ENCODE measurements around the gene CD40LG. TPM values are rescaled to one million over a fixed set of nuclear protein-coding genes. Genes with fewer than 3 reads are reported as not detected.

Gene CD40LG
- total and polyA plus RNA-seq, 5 donors = 0.24 to 0.46 TPM; not detected in 3

DNA sequence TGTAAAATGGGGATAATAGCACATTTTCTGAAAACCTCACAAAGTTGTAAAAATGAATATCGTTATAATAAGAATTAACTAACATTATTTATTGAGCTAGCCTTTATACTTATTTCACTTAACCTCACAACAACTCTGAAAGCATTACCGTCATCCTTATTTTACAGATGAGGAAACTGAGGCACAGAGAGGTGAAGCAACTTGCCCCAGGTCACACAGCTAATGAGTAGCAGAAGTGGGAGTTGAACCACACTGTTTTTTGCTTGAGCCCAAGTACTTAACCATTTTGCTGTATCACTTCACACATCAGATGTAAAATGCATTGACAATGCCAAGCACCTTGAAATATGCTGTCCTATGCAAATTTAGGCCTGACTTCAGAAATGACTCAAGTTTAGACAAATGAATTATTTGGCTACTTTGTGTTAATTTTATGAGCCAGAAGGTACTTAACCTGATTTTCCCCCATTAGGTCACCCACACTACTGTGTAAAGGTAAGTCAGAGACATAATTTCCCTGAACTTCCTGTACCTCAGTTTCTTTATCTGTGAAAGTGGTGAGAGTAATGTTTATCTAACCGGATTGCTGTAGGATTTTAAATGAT is 23.1 kb downstream of the CD40LG start:
- ATAC-seq = no peak
- intact Hi-C loops (cut with DNase I) = no loop called here
- H3K9me3 ChIP-seq (ENCODE audit: control insufficient read depth, low read length) = no peaks in the 10 kb centered on the region
- DNase-seq = no peak
- H3K27me3 ChIP-seq (ENCODE audit: control insufficient read depth, insufficient read depth) = no peaks in the 10 kb centered on the region
- no peaks in the 10 kb centered on the region for H3K4me1 ChIP-seq (ENCODE audit: control insufficient read depth, insufficient read depth, low read length)
- H3K4me3 ChIP-seq (ENCODE audit: low read length) = no peak overlapping the region
- WGBS = 96% methylated on average over 3 of the region's 3 CpGs
- no peak overlapping the region for H3K27ac ChIP-seq (ENCODE audit: low read length)

DNA sequence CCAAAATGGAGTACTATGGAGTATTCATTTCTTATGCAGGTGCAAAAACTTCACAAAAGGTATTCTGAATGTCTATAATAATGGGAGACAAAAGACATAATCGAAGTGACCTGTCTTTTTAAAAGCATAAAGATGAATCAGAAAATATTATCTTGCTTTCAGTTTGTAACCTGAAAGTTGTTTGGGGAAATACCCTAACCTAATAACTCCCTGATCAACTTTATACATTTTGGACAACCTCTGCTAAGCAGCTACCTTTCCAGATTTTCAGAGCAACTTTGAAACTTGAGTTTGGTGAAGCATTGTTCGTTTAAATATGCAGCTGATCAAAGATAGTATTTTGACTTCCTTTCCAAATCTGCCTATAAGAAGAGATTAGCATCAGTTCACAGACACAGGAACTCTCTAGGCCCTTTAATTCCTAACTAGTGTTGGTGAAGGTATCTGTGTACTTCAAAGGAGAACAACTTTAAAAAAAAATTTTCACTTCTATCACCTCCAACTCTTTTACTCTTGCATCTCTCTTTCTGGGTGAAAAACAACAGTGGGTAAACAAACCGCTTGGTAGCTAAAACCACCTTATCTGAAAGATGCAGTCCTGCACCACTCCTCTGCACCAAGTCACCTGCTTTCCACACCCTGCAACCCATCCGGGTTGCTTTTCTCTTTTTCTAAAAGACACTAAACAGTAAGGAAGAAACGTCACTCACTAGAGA is 26.5 kb downstream of the CD40LG start:
- Histone ChIP-seq H3K27ac (ENCODE audit: low read length) (no peak overlapping the region), H3K4me3 (ENCODE audit: low read length) (no peak overlapping the region), H3K27me3 (ENCODE audit: control insufficient read depth, insufficient read depth) (no peaks in the 10 kb centered on the region), H3K4me1 (ENCODE audit: control insufficient read depth, insufficient read depth, low read length) (no peaks in the 10 kb centered on the region), H3K9me3 (ENCODE audit: control insufficient read depth, low read length) (no peaks in the 10 kb centered on the region)
- intact Hi-C loops (cut with DNase I) = no loop called here
- DNase-seq (no peak), ATAC-seq (no peak)
- WGBS = 76% methylated on average over 5 of the region's 5 CpGs

GRCh38 chrX:136679531-136679930 is 31.6 kb downstream of the CD40LG start:
- Histone ChIP-seq H3K4me1 (ENCODE audit: control insufficient read depth, insufficient read depth, low read length) (no peaks in the 10 kb centered on the region), H3K27me3 (ENCODE audit: control insufficient read depth, insufficient read depth) (no peaks in the 10 kb centered on the region), H3K27ac (ENCODE audit: low read length) (no peak overlapping the region), H3K9me3 (ENCODE audit: control insufficient read depth, low read length) (no peaks in the 10 kb centered on the region), H3K4me3 (ENCODE audit: low read length) (no peak overlapping the region)
- ATAC-seq (no peak), DNase-seq (no peak)
- 74% methylated on average over 6 of the region's 6 CpGs for WGBS
- intact Hi-C loops (cut with DNase I) = no loop called here

GRCh38 chrX:136684120-136684519 is 36.2 kb downstream of the CD40LG start:
- no peak overlapping the region for H3K4me3 ChIP-seq (ENCODE audit: low read length)
- WGBS = 88% methylated on average over 5 of the region's 5 CpGs
- ATAC-seq = no peak
- no peaks in the 10 kb centered on the region for H3K27me3 ChIP-seq (ENCODE audit: control insufficient read depth, insufficient read depth)
- no peak for DNase-seq
- H3K27ac ChIP-seq (ENCODE audit: low read length) = no peak overlapping the region
- no peaks in the 10 kb centered on the region for H3K9me3 ChIP-seq (ENCODE audit: control insufficient read depth, low read length)
- intact Hi-C loops (cut with DNase I) = no loop called here
- no peaks in the 10 kb centered on the region for H3K4me1 ChIP-seq (ENCODE audit: control insufficient read depth, insufficient read depth, low read length)

DNA sequence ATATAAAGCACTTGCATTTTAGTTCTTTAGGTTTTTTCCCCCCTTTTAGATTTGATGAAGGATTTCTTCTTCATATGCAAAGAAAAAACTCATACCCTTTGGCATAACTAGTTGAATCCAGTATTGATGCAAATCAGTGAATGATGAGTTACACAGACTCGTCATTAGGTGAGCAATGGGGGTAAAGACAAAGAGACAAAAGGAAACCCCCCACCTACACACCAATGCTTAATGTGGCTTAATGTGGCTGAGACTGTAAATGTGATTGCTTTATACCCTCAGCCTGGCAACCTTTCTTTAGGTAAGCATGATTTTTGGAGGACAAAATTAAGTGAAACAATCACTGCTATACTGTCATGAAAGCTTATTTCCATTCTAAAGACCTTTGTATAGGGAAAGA is 39.5 kb downstream of the CD40LG start:
- H3K27me3 ChIP-seq (ENCODE audit: control insufficient read depth, insufficient read depth) = no peaks in the 10 kb centered on the region
- ATAC-seq (no peak), DNase-seq (no peak)
- 91% methylated on average over 1 of the region's 1 CpG for WGBS
- H3K4me3 ChIP-seq (ENCODE audit: low read length) = no peak overlapping the region
- no peaks in the 10 kb centered on the region for H3K9me3 ChIP-seq (ENCODE audit: control insufficient read depth, low read length)
- H3K27ac ChIP-seq (ENCODE audit: low read length) = no peak overlapping the region
- intact Hi-C loops (cut with DNase I) = no loop called here
- H3K4me1 ChIP-seq (ENCODE audit: control insufficient read depth, insufficient read depth, low read length) = peaks cover 1% of the 10 kb centered on the region

DNA sequence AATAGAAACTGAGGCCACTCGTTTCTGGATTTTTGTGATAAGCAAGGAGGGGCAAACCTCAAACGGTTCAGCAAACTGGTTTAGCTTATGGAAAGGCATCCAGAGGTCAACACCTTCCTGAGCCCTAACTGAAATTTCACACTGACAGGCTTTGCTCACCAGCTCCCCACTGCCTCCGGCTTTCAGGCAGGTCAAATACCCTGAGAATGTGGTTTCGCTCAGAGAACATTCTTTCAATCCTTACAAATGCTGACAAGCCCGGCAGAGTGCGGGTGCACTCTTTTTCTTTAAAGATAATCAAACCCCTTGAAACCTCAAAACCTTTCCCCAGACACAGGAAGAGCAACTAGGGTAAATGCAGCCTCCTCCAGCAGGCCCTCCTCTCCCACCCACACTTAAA is 41.5 kb downstream of the CD40LG start:
- ATAC-seq (no peak), DNase-seq (no peak)
- peaks cover 1% of the 10 kb centered on the region for H3K4me1 ChIP-seq (ENCODE audit: control insufficient read depth, insufficient read depth, low read length)
- H3K27ac ChIP-seq (ENCODE audit: low read length) = no peak overlapping the region
- intact Hi-C loops (cut with DNase I) = no loop called here
- no peak overlapping the region for H3K4me3 ChIP-seq (ENCODE audit: low read length)
- H3K27me3 ChIP-seq (ENCODE audit: control insufficient read depth, insufficient read depth) = no peaks in the 10 kb centered on the region
- no peaks in the 10 kb centered on the region for H3K9me3 ChIP-seq (ENCODE audit: control insufficient read depth, low read length)
- 56% methylated on average over 6 of the region's 6 CpGs for WGBS

- H3K27ac ChIP-seq (ENCODE audit: low read length) = no peak overlapping the region
- 70% methylated on average over 3 of the region's 3 CpGs for WGBS
- ATAC-seq = no peak
- no peaks in the 10 kb centered on the region for H3K27me3 ChIP-seq (ENCODE audit: control insufficient read depth, insufficient read depth)
- no peak overlapping the region for H3K4me3 ChIP-seq (ENCODE audit: low read length)
- intact Hi-C loops (cut with DNase I) = no loop called here
- H3K4me1 ChIP-seq (ENCODE audit: control insufficient read depth, insufficient read depth, low read length) = peaks cover 1% of the 10 kb centered on the region
- no peaks in the 10 kb centered on the region for H3K9me3 ChIP-seq (ENCODE audit: control insufficient read depth, low read length)
- no peak for DNase-seq
Measured at GRCh38 chrX:136691028-136691809, 43.3 kb downstream of the CD40LG start.

- intact Hi-C loops (cut with DNase I) = no loop called here
- ATAC-seq (no peak), DNase-seq (no peak)
- 84% methylated on average over 4 of the region's 4 CpGs for WGBS
- Histone ChIP-seq H3K4me1 (ENCODE audit: control insufficient read depth, insufficient read depth, low read length) (peaks cover 1% of the 10 kb centered on the region), H3K27ac (ENCODE audit: low read length) (no peak overlapping the region), H3K9me3 (ENCODE audit: control insufficient read depth, low read length) (no peaks in the 10 kb centered on the region), H3K4me3 (ENCODE audit: low read length) (no peak overlapping the region), H3K27me3 (ENCODE audit: control insufficient read depth, insufficient read depth) (no peaks in the 10 kb centered on the region)
Measured at GRCh38 chrX:136692271-136692670, 44.3 kb downstream of the CD40LG start.

GRCh38 chrX:136694431-136695087 is 46.6 kb downstream of the CD40LG start:
- no peak overlapping the region for H3K27ac ChIP-seq (ENCODE audit: low read length)
- intact Hi-C loops (cut with DNase I) = no loop called here
- H3K4me1 ChIP-seq (ENCODE audit: control insufficient read depth, insufficient read depth, low read length) = peaks cover 1% of the 10 kb centered on the region
- H3K4me3 ChIP-seq (ENCODE audit: low read length) = no peak overlapping the region
- H3K27me3 ChIP-seq (ENCODE audit: control insufficient read depth, insufficient read depth) = no peaks in the 10 kb centered on the region
- ATAC-seq = peak in 1 of 2 donors; percentile 36
- H3K9me3 ChIP-seq (ENCODE audit: control insufficient read depth, low read length) = no peaks in the 10 kb centered on the region
- 36% methylated on average over 8 of the region's 8 CpGs for WGBS
- no peak for DNase-seq

GRCh38 chrX:136697156-136697555 is 49.2 kb downstream of the CD40LG start:
- H3K27ac ChIP-seq (ENCODE audit: low read length) = no peak overlapping the region
- WGBS = 78% methylated on average over 1 of the region's 1 CpG
- H3K4me3 ChIP-seq (ENCODE audit: low read length) = no peak overlapping the region
- intact Hi-C loops (cut with DNase I) = no loop called here
- no peak for ATAC-seq
- no peaks in the 10 kb centered on the region for H3K27me3 ChIP-seq (ENCODE audit: control insufficient read depth, insufficient read depth)
- no peak for DNase-seq
- H3K4me1 ChIP-seq (ENCODE audit: control insufficient read depth, insufficient read depth, low read length) = no peaks in the 10 kb centered on the region
- H3K9me3 ChIP-seq (ENCODE audit: control insufficient read depth, low read length) = no peaks in the 10 kb centered on the region

DNA sequence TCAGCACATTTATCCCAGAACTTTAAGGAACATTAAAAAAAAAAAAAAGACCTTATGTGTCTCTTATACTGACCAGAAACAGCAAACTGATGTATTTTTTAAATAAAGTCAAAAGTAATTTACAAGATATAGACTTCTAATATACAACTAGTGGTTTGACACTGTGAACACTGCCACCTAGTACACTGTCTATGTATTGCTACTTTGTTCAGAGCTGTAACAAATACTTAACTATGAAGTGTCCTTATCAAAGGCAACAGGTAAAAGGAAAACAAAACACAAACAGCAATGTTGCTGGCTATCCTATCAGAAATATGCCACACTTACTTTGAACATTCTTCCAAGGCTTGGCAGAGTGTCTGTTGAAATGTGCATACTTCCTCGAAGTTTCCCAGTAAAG is 60.4 kb downstream of the CD40LG start:
- WGBS = 58% methylated on average over 1 of the region's 1 CpG
- H3K4me3 ChIP-seq (ENCODE audit: low read length) = no peak overlapping the region
- no peaks in the 10 kb centered on the region for H3K27me3 ChIP-seq (ENCODE audit: control insufficient read depth, insufficient read depth)
- no peaks in the 10 kb centered on the region for H3K9me3 ChIP-seq (ENCODE audit: control insufficient read depth, low read length)
- H3K4me1 ChIP-seq (ENCODE audit: control insufficient read depth, insufficient read depth, low read length) = no peaks in the 10 kb centered on the region
- ATAC-seq = no peak
- intact Hi-C loops (cut with DNase I) = no loop called here
- no peak overlapping the region for H3K27ac ChIP-seq (ENCODE audit: low read length)
- no peak for DNase-seq
